ENCODE data around the gene PPIL1. TPM values are rescaled to one million over a fixed set of nuclear protein-coding genes. Genes with fewer than 3 reads are reported as not detected.

The PPIL1 gene
- total RNA-seq, 1 donor from 2014 or later = 49.5 TPM

DNA sequence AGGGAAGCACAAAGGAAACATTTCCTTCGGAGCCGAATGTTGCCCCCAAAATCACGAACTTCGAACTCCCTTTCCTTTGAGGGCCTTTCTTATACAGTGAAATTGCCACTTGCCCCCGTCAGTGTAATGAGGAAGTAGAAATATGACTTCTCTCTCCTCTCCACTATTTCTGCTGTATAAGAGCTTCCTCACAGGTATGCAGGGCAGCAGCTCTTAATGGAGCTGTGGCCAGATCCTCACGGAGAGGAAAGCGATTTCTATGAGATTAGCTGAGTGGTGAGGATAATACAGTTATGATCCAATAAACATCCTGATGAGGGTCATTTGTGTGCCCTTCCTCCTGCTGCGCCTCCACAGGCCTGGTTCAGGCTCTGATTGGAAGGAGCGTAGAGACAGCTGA, 24.6 kb downstream of the PPIL1 start:
- H3K4me3 ChIP-seq (ENCODE audit: low read depth, low read length) = no peak overlapping the region
- H3K36me3 ChIP-seq (ENCODE audit: control insufficient read depth, insufficient read depth, low read length) = no peaks in the 10 kb centered on the region
- TF ChIP-seq, protein P1, sequence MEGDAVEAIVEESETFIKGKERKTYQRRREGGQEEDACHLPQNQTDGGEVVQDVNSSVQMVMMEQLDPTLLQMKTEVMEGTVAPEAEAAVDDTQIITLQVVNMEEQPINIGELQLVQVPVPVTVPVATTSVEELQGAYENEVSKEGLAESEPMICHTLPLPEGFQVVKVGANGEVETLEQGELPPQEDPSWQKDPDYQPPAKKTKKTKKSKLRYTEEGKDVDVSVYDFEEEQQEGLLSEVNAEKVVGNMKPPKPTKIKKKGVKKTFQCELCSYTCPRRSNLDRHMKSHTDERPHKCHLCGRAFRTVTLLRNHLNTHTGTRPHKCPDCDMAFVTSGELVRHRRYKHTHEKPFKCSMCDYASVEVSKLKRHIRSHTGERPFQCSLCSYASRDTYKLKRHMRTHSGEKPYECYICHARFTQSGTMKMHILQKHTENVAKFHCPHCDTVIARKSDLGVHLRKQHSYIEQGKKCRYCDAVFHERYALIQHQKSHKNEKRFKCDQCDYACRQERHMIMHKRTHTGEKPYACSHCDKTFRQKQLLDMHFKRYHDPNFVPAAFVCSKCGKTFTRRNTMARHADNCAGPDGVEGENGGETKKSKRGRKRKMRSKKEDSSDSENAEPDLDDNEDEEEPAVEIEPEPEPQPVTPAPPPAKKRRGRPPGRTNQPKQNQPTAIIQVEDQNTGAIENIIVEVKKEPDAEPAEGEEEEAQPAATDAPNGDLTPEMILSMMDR (IDR thresholded peaks at IDR 0.05; ENCODE audit: insufficient read depth, low read length, poor library complexity, severe bottlenecking) = no peak
- H3K27me3 ChIP-seq (ENCODE audit: control insufficient read depth, insufficient read depth, low read length) = peaks cover 3% of the 10 kb centered on the region
- DNase-seq (ENCODE audit: low read depth) = no peak

DNA sequence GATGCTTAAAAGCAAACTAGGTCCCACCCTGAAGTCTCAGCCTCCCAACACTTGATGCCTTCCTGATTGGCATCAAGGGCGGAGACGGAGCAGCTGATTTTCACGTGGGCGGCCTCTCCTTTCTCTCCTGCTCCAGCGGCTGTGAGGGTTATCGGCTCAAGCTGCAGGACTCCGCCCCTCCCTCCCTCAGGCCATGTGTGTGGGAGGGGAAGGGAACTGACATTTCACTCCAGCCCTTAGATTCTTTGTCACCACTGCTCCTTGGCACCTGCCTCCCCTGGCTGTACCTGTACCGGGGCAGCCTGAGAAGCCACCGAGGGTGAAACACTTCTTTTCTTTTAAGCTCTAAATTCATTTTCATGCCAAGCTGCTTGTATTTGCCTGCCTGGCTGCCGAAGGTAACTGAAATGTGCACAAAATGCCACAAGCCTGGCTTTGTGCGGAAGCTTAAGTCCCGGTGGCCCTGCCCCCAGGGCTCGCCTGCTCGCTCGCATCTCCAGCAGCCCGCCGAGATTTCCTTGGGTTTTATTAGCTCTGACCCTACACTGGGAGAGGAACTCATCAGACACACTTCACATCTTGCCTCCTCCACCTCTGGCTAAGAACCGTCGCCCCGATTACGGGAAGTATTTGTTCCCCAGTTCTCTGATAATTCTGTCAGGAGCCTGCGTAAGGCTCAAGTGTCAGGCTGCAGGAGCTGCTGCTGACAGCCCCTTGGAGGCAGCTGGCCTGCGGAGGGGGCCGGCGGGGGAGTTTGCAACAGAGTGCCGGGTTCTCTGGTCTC, 25.8 kb downstream of the PPIL1 start:
- DNase-seq (ENCODE audit: low read depth) = no peak
- H3K36me3 ChIP-seq (ENCODE audit: control insufficient read depth, insufficient read depth, low read length) = no peaks in the 10 kb centered on the region
- peak overlapping the region; percentile 6 for H3K4me3 ChIP-seq (ENCODE audit: low read depth, low read length)
- TF ChIP-seq, protein P1 (IDR thresholded peaks at IDR 0.05; ENCODE audit: insufficient read depth, low read length, poor library complexity, severe bottlenecking) = no peak
- H3K27me3 ChIP-seq (ENCODE audit: control insufficient read depth, insufficient read depth, low read length) = peaks cover 6% of the 10 kb centered on the region

DNA sequence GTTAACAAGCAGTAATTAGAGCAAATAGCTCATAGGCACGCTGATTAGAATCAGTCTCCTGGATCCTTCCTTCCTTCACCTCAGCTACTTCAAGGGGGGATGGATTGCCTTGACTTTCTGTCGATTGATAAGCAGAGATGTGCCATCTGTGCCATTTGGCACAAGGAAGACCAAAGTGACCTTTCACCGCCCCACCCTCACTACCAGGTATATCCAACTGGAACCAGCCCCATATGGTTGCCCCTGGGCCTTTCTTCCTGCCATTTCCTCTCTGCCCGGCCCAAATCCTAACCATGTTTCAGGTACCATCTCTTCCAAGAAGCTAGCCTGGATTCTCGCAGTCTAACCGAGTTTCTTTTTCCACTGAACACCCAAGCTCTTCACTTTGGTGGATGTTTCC, 26.6 kb downstream of the PPIL1 start:
- H3K4me3 ChIP-seq (ENCODE audit: low read depth, low read length) = no peak overlapping the region

DNA sequence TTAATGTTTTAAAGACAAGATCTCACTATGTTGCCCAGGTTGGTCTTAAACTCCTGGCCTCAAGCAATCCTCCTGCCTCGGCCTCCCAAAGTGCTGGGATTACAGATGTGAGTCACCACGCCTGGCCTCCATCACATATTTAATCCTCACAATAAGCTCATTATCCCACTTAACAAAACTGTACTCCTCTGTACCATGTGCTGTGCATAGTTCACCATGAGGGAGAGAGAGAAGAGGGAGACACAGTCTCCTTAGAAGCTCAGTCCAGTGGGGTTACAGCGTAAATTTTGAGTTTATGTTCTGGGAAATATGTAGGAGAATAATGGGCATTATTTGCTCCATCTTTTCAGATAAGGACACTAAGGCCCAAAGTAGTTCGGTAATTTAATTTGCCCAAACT, 27.5 kb downstream of the PPIL1 start:
- Histone ChIP-seq H3K4me3 (ENCODE audit: low read depth, low read length) (no peak overlapping the region), H3K27me3 (ENCODE audit: control insufficient read depth, insufficient read depth, low read length) (peaks cover 6% of the 10 kb centered on the region), H3K36me3 (ENCODE audit: control insufficient read depth, insufficient read depth, low read length) (no peaks in the 10 kb centered on the region)
- DNase-seq (ENCODE audit: low read depth) = no peak
- TF ChIP-seq, protein P1 (IDR thresholded peaks at IDR 0.05; ENCODE audit: insufficient read depth, low read length, poor library complexity, severe bottlenecking) = no peak

More for the DNA sequence above, 26.6 kb downstream of the PPIL1 start:
- TF ChIP-seq, protein P1 (IDR thresholded peaks at IDR 0.05; ENCODE audit: insufficient read depth, low read length, poor library complexity, severe bottlenecking) = no peak
- Histone ChIP-seq H3K27me3 (ENCODE audit: control insufficient read depth, insufficient read depth, low read length) (peaks cover 6% of the 10 kb centered on the region), H3K36me3 (ENCODE audit: control insufficient read depth, insufficient read depth, low read length) (no peaks in the 10 kb centered on the region)
- DNase-seq (ENCODE audit: low read depth) = no peak

DNA sequence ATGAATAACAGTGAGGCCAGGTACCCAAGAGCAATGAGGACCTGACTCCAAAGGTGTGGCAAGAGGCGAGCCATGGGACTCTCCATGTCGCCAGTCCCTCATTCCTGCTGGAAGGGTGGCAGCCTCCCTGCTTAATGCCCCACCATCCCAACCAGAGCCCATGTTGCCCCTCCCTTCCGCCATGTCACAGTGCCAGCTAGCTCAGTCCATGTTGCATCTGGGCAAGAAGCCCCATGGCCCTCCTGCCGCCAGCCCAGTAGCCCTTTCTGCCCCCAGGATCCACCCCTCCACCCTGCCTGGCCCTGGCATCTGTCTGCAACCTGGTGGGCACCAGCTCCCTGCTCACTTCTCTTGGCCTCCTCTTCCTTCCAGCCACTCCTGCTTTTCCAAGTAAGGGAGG, 29.4 kb downstream of the PPIL1 start:
- peaks cover 15% of the 10 kb centered on the region for H3K27me3 ChIP-seq (ENCODE audit: control insufficient read depth, insufficient read depth, low read length)
- TF ChIP-seq, protein P1 (IDR thresholded peaks at IDR 0.05; ENCODE audit: insufficient read depth, low read length, poor library complexity, severe bottlenecking) = no peak

More for the DNA sequence above, 29.4 kb downstream of the PPIL1 start:
- H3K4me3 ChIP-seq (ENCODE audit: low read depth, low read length) = no peak overlapping the region
- H3K36me3 ChIP-seq (ENCODE audit: control insufficient read depth, insufficient read depth, low read length) = no peaks in the 10 kb centered on the region
- DNase-seq (ENCODE audit: low read depth) = no peak

Measured in kidney epithelial cell (primary cell).